Heart right ventricle (tissue), 16 donors: ENCODE measurements around the gene ADH4. TPM values are rescaled to one million over a fixed set of nuclear protein-coding genes. Genes with fewer than 3 reads are reported as not detected.
"Not testable (repeated sequence)": the region's sequence is repeated elsewhere in the genome, so short reads cannot be mapped to it uniquely, and the experiment has no call there.

Source experiments
- ATAC-seq, 8 donors: fragments of 200-7000 bp; cut with Tn5 transposase; one replicate each; pipeline ENCODE4 v1.9.1; 2020; ENCODE audit warnings: mild to moderate bottlenecking in 8 of 8, moderate library complexity in 8 of 8, moderate number of reproducible peaks in 1 of 8
- DNase-seq, 2 donors: peaks; one replicate each; pipeline ENCODE4 v3.0.0-alpha.2; 2020
- H3K27ac ChIP-seq, 10 donors: fragments of 200-600 bp; sonication (generic) in 2 of 10; one replicate each; pipeline versions ENCODE4 v1.5.0 to v1.8.0; 2020 to 2022; ENCODE audit warnings: mild to moderate bottlenecking in 3 of 10
- H3K27me3 ChIP-seq, 7 donors: fragments of 200-600 bp; one replicate each; pipeline ENCODE4 v1.8.0; 2021 to 2022; ENCODE audit warnings: mild to moderate bottlenecking in 2 of 7
- H3K36me3 ChIP-seq, 9 donors: fragments of 200-600 bp; sonication (generic) in 1 of 9; one replicate each; pipeline versions ENCODE4 v1.5.0 to v1.8.0; 2020 to 2022; ENCODE audit warnings: mild to moderate bottlenecking in 2 of 9
- H3K4me1 ChIP-seq, 9 donors: fragments of 200-600 bp; sonication (generic) in 1 of 9; one replicate each; pipeline versions ENCODE4 v1.5.0 to v1.8.0; 2020 to 2022; ENCODE audit warnings: mild to moderate bottlenecking in 4 of 9
- H3K4me3 ChIP-seq, 10 donors: fragments of 200-600 bp; sonication (generic) in 2 of 10; one replicate each; pipeline versions ENCODE4 v1.5.0 to v1.8.0; 2020 to 2022; ENCODE audit warnings: mild to moderate bottlenecking in 7 of 10, moderate library complexity in 2 of 10
- H3K9me3 ChIP-seq, 11 donors: fragments of 200-600 bp in 10 of 11; sonication (generic) in 2 of 11; one replicate each; pipeline versions ENCODE4 v1.5.0 to v1.8.0; 2013 to 2022; ENCODE audit warnings: mild to moderate bottlenecking in 2 of 11, control low read depth in 1 of 11, moderate library complexity in 1 of 11
- WGBS, 2 donors: extraction: QIAGEN DNeasy Blood & Tissue Kit; methylation state at CpG; one replicate each; pipeline ENCODE4 v1.1.7; 2013; ENCODE audit warnings: inconsistent platforms in 1 of 2; 5-methylcytosine and 5-hydroxymethylcytosine counted together
- intact Hi-C, 10 donors: fragments of 100-400 bp; cut with DNase I; formaldehyde crosslinking; loops; one replicate each; pipeline versions ENCODE4 v1.11.1 to v1.14.2; 2022
- polyA plus RNA-seq, 2 donors: library from polyadenylated mRNA; stranded (reverse); fragments of 200-250 nt; gene quantifications; one replicate each; pipeline ENCODE4 v1.2.3, GENCODE V29; 2013
- total RNA-seq, 10 donors: library from RNA; stranded (reverse); fragmentation: NEBNext Ultra II Directional in 3 of 10; extraction: Animal tissue kit (Norgen Biotek cat#: 25700) in 3 of 10; gene quantifications; one replicate each; pipeline versions ENCODE4 v1.2.1 to v1.2.4, GENCODE V29; 2021 to 2023
- TF ChIP-seq, protein P1 (sequence below), 9 donors: fragments of 200-600 bp; sonication (generic) in 2 of 9; IDR thresholded peaks; one replicate each; pipeline versions ENCODE4 v1.5.0 to v1.8.0; 2021 to 2022; ENCODE audit warnings: antibody characterized with exemption in 9 of 9, mild to moderate bottlenecking in 5 of 9, moderate library complexity in 1 of 9
- donor health status: Arrhythmogenic right ventricular cardiomyopathy.
- donor health status: ischemic (EF 13 %, LVEDD 7.1; RV severe dilation, severe dysfunction).
- donor health status: healthy with polysubstance abuse.
- donor health status: DM: no; HTN: yes; CAD: no.
- donor health status: DM: no; HTN: no; CAD: no.
- donor health status: ischemic (EF 25% LVEDD 6.9; RV normal size, moderate dysfunction).
- donor health status: ischemic (EF 25% LVEDD 5.7; RV mildly dilated, moderate dysfunction).
- donor health status: healthy.
- donor health status: DM: yes; HTN: yes; CAD: no.
- donor health status: Ischemic cardiomyopathy.
- donor health status: ischemic (EF 35%, LVEDD 5.7; RV mildly dilated, moderate dysfunction).
- donor health status: nonischemic (EF 11% LVEDD 7.7; RV severe dilation, severe dysfunction).
- donor health status: DM: yes; HTN: yes; CAD: no.
- donor health status: PGD.
- donor health status: ischemic (EF 29% LVEDD 5.4; RV normal size, mild dysfunction).
- donor health status: nonischemic (EF 23%, LVEDD 6.1; RV moderate dilation, normal function).

Gene ADH4
- total and polyA plus RNA-seq, 12 donors = 0.04 TPM; not detected in 11

DNA sequence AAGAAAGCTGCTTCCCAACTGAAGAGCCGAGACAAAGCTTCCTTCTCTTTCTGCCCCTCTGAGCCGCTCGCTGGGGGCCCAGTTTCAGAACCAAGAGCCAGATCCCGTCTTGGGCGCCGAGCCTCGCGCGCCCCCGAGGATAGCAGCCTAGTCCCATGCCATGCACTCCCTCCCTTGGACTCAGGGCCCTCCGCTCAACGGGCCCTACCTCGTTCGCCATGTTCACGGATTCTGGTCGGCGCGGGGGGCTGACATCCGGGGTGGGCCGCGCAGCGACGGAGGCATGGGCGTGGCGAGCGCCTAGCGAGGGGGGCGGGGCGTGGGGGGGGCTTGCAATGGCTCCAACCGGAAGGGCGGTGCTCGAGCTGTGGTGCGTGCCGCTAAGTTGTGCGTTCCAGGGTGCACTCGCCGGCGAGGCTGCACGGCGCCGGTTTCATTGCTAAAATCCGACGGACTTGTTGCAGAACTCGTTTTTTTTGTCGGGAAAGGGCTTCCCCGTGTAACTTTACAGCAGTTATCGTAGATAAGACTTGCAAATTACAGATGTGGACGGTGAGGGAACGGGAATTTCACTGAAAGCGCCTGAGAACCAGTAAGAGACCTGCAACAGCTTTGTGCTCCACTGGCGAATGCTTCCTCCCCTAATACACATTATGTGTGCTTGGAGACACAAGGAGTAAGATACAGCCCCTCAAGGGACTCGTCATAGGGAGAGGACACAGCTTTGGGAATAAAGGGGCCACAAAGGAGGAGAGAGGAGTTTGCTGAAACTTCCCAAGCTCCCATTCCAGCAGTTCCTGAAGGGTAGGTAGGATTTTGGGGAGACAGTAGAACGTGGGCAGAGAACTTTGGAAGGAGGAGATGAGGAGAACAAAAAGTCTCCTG, 55.4 kb downstream of the ADH4 start, which contains the start of gene ADH5:
Gene ADH5, minus strand, starts transcription at position 308 of the 885 bp plus-strand sequence. Its CDS starts 88 bp downstream, at position 220.
- intact Hi-C loops = loop anchor here in 3 of 10 donors (2.0 to 10.0 kb wide), 4 partner anchors 94 to 944 kb away; partner anchors contain the start of genes METAP1 (in 2 of the 3) and STPG2 (in 1 of the 3)
- 1% methylated on average over 53 of the region's 53 CpGs for WGBS, 2 donors

DNA sequence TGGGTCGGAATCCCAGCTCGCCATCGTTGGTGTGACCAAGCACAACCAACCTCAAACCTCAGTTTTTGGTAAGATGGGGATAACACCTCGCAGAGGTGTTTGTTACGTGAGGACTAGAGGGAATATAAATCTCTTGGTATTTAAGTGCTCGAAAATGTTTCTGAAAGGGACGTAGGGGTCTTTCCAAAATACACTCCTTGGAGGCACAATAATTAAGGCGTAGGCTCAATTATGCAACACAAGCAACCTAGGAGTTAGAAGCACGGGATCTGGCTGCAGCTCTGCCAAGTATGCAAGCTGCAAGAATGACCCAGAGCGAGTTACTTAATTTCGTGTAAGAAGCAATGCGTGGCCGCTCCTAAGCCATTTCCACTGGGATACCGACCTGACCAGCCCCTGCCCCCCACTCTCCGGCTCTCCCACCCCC, 56.1 kb downstream of the ADH4 start:
- Histone ChIP-seq H3K4me1 (peaks cover 0 to 62% (median 54%) of the 10 kb centered on the region in 9 donors), H3K9me3 (no peaks in the 10 kb centered on the region), H3K36me3 (peaks cover 0 to 36% (median 16%) of the 10 kb centered on the region in 9 donors), H3K4me3 (peak overlapping the region; percentile 63 to 86 (median 76)), H3K27me3 (no peaks in the 10 kb centered on the region), H3K27ac (peak overlapping the region; percentile 90 to 97 (median 94))
- 3 to 4% methylated on average over 15 of the region's 15 CpGs for WGBS, 2 donors
- ATAC-seq (peak; percentile 72 to 80 (median 76)), DNase-seq (peak; percentile 44 to 49)
- TF ChIP-seq, protein P1, sequence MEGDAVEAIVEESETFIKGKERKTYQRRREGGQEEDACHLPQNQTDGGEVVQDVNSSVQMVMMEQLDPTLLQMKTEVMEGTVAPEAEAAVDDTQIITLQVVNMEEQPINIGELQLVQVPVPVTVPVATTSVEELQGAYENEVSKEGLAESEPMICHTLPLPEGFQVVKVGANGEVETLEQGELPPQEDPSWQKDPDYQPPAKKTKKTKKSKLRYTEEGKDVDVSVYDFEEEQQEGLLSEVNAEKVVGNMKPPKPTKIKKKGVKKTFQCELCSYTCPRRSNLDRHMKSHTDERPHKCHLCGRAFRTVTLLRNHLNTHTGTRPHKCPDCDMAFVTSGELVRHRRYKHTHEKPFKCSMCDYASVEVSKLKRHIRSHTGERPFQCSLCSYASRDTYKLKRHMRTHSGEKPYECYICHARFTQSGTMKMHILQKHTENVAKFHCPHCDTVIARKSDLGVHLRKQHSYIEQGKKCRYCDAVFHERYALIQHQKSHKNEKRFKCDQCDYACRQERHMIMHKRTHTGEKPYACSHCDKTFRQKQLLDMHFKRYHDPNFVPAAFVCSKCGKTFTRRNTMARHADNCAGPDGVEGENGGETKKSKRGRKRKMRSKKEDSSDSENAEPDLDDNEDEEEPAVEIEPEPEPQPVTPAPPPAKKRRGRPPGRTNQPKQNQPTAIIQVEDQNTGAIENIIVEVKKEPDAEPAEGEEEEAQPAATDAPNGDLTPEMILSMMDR (IDR thresholded peaks at IDR 0.05) = no peak
- intact Hi-C loops = loop anchor here in 3 of 10 donors (2.0 to 10.0 kb wide), 4 partner anchors 93 to 943 kb away; partner anchors contain the start of genes METAP1 (in 2 of the 3) and STPG2 (in 1 of the 3)

More for the DNA sequence above, 55.4 kb downstream of the ADH4 start, which contains the start of gene ADH5:
- peak within 1 kb of the TSS; percentile 90 to 97 (median 94) for H3K27ac ChIP-seq
- ATAC-seq (peak; percentile 97 to 100 (median 99)), DNase-seq (peak; percentile 90 to 91)
- peaks cover 0 to 61% (median 54%) of the 10 kb centered on the region in 9 donors for H3K4me1 ChIP-seq
- H3K36me3 ChIP-seq = peaks cover 0 to 29% (median 10%) of the 10 kb centered on the region in 9 donors
- H3K9me3 ChIP-seq = no peaks in the 10 kb centered on the region
- peak within 1 kb of the TSS; percentile 63 to 86 (median 76) for H3K4me3 ChIP-seq
- no peaks in the 10 kb centered on the region for H3K27me3 ChIP-seq
- TF ChIP-seq, protein P1 (IDR thresholded peaks at IDR 0.05) = no peak

DNA sequence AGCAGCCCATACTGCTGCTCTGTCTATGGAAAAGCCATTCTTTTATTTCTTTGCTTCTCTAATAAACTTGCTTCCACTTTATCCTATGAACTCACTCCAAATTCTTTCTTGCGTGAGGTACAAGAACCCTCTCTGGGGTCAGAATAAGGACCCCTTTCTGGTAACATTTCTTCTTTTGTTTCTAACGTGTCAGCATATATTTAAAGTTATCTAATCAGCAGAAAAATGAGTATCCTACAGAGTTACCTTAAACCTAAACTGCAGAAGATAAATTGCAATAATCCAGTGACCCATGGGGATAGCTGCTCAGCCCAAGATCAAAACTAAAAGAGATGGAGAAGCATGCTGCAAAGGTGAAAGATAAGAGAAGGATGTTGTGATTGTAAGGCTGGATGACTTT, 59.5 kb downstream of the ADH4 start:
- intact Hi-C loops = loop anchor here in 2 of 10 donors (10.0 kb wide), 3 partner anchors 90 to 940 kb away; partner anchors contain the start of genes METAP1 (in 1 of the 2) and STPG2 (in 1 of the 2)
- ATAC-seq = no peak
- DNase-seq = no peak
- H3K4me1 ChIP-seq = peaks cover 0 to 59% (median 32%) of the 10 kb centered on the region in 9 donors
- H3K36me3 ChIP-seq = peaks cover 0 to 70% (median 37%) of the 10 kb centered on the region in 9 donors
- peak overlapping the region in 2 of 10 donors; percentile 9 to 33 for H3K27ac ChIP-seq
- WGBS, 2 donors = 74 to 77% methylated on average over 2 of the region's 2 CpGs
- TF ChIP-seq, protein P1 (IDR thresholded peaks at IDR 0.05) = no peak
- H3K27me3 ChIP-seq = no peaks in the 10 kb centered on the region
- no peaks in the 10 kb centered on the region for H3K9me3 ChIP-seq
- no peak overlapping the region for H3K4me3 ChIP-seq

- peaks cover 0 to 94% (median 37%) of the 10 kb centered on the region in 9 donors for H3K36me3 ChIP-seq
- peak overlapping the region in 2 of 10 donors; percentile 2 to 54 for H3K27ac ChIP-seq
- H3K4me3 ChIP-seq = no peak overlapping the region
- intact Hi-C loops = loop anchor here in 2 of 10 donors (10.0 kb wide), 3 partner anchors 87 to 937 kb away; partner anchors contain the start of genes METAP1 (in 1 of the 2) and STPG2 (in 1 of the 2)
- WGBS, 2 donors = 73 to 79% methylated on average over 5 of the region's 5 CpGs
- no peaks in the 10 kb centered on the region for H3K9me3 ChIP-seq
- TF ChIP-seq, protein P1 (IDR thresholded peaks at IDR 0.05) = no peak
- ATAC-seq (peak in 1 of 8 donors; percentile 57), DNase-seq (no peak)
- peaks cover 0 to 53% (median 35%) of the 10 kb centered on the region in 9 donors for H3K4me1 ChIP-seq
- no peaks in the 10 kb centered on the region for H3K27me3 ChIP-seq
Observed at GRCh38 chr4:99082192-99082591, 61.9 kb downstream of the ADH4 start.

DNA sequence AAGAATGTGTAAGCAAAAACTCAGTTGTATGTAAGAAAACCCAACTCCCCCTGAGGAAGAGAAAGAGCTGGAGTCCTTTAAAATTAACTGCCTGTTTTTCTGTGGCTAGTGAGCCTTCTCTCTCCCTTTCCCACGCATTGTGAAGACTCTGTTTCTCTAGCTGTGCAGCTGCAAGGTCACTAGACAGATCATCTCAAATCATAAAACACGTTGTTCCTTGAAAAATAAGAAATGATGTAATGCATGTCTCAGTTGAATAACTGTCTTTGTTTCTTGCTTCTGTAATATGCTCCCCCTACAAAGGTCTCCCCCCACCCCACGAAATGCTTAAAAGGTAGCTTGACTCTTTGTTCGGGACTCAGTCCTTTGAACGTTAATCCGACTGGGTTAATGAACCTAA, 63.2 kb downstream of the ADH4 start:
- peak overlapping the region in 2 of 10 donors; percentile 10 to 37 for H3K27ac ChIP-seq
- not testable (repeated sequence) for DNase-seq, ATAC-seq, H3K9me3 ChIP-seq, H3K4me3 ChIP-seq, H3K27me3 ChIP-seq
- intact Hi-C loops = loop anchor here in 2 of 10 donors (10.0 kb wide), 3 partner anchors 86 to 936 kb away; partner anchors contain the start of genes METAP1 (in 1 of the 2) and STPG2 (in 1 of the 2)
- peaks cover 0 to 100% (median 42%) of the 10 kb centered on the region in 9 donors for H3K36me3 ChIP-seq
- WGBS, 2 donors = 69 to 71% methylated on average over 6 of the region's 6 CpGs
- H3K4me1 ChIP-seq = peaks cover 0 to 50% (median 32%) of the 10 kb centered on the region in 9 donors
